B cell (primary cell): ENCODE measurements around the gene SYT6. TPM values are rescaled to one million over a fixed set of nuclear protein-coding genes. Genes with fewer than 3 reads are reported as not detected.

ENCODE experiments used
- ATAC-seq: fragments of 200-7000 bp; cut with Tn5 transposase; one replicate; pipeline ENCODE4 v1.10.0; 2021; ENCODE audit warnings: low read depth, mild to moderate bottlenecking, moderate number of reproducible peaks, moderate library complexity
- CTCF ChIA-PET: fragments of 350-600 bp; sonication (Branson Sonifier 250); formaldehyde crosslinking; loops from one replicate; lab custom pipeline; 2021; ENCODE audit warnings: antibody characterized with exemption, inconsistent platforms; lab: Charles Lee
- POLR2A ChIA-PET: fragments of 350-600 bp; sonication (Branson Sonifier 250); formaldehyde crosslinking; loops from one replicate; lab custom pipeline; 2021; ENCODE audit warnings: antibody characterized with exemption; lab: Charles Lee
- DNase-seq: peaks from one replicate; pipeline ENCODE4 v3.0.0; 2013
- H2AFZ ChIP-seq: 2 replicates; pipeline ENCODE4 v1.6.1; 2012; ENCODE audit warnings: mild to moderate bottlenecking, low read depth, low read length; ENCODE audit not compliant: insufficient read depth, poor library complexity, severe bottlenecking
- H3K27ac ChIP-seq, 2 donors: 1 replicate in 1 of 2; 2 replicates in 1 of 2; pipeline ENCODE4 v1.5.1; 2012 to 2013; ENCODE audit warnings: low read length in 2 of 2, mild to moderate bottlenecking in 2 of 2, moderate library complexity in 1 of 2
- H3K27me3 ChIP-seq, 4 experiments: fragments of 200-600 bp in 1 of 4; sonication (generic) in 1 of 4; replicated peaks in 1 of 4; 1 replicate in 2 of 4; 2 replicates in 2 of 4; pipeline versions ENCODE4 v1.6.1 to v1.7.0; 2013 to 2016; ENCODE audit warnings: low read length in 3 of 4, mild to moderate bottlenecking in 2 of 4, mixed read lengths in 1 of 4, moderate library complexity in 1 of 4; ENCODE audit not compliant: insufficient read depth in 4 of 4, control insufficient read depth in 3 of 4; ENCODE audit errors: control extremely low read depth in 1 of 4
- H3K36me3 ChIP-seq, 2 experiments: replicated peaks in 1 of 2; 1 replicate in 1 of 2; 2 replicates in 1 of 2; pipeline versions ENCODE4 v1.6.1 to v1.7.1; 2013; ENCODE audit warnings: low read length in 1 of 2; ENCODE audit not compliant: insufficient read depth in 2 of 2, control insufficient read depth in 1 of 2; ENCODE audit errors: control extremely low read depth in 1 of 2, extremely low read depth in 1 of 2
- H3K4me1 ChIP-seq, 2 donors: fragments of 200-600 bp in 1 of 2; sonication (generic) in 1 of 2; 1 replicate in 1 of 2; 2 replicates in 1 of 2; pipeline versions ENCODE4 v1.5.1 to v1.6.1; 2013 to 2017; ENCODE audit warnings: low read length in 2 of 2; ENCODE audit not compliant: control insufficient read depth in 2 of 2, insufficient read depth in 2 of 2
- H3K4me2 ChIP-seq: replicated peaks from 2 replicates; pipeline ENCODE3; 2012; ENCODE audit warnings: mild to moderate bottlenecking, low read depth, low read length; ENCODE audit not compliant: poor library complexity, severe bottlenecking
- H3K4me3 ChIP-seq, 5 experiments: fragments of 200-600 bp in 1 of 5; sonication (generic) in 1 of 5; 1 replicate in 3 of 5; 2 replicates in 2 of 5; pipeline versions ENCODE4 v1.5.1 to v1.7.0; 2011 to 2016; ENCODE audit warnings: low read length in 4 of 5, mild to moderate bottlenecking in 4 of 5, low read depth in 2 of 5, control low read depth in 1 of 5, moderate library complexity in 1 of 5; ENCODE audit not compliant: insufficient read depth in 1 of 5; ENCODE audit errors: control extremely low read depth in 1 of 5, extremely low read depth in 1 of 5
- H3K79me2 ChIP-seq: fragments of 200-600 bp; sonication (generic); one replicate; pipeline ENCODE4 v1.6.0; 2016; ENCODE audit warnings: low read length; ENCODE audit not compliant: control insufficient read depth, insufficient read depth
- H3K9ac ChIP-seq: fragments of 200-600 bp; sonication (generic); 2 replicates; pipeline ENCODE4 v1.6.1; 2017; ENCODE audit warnings: mild to moderate bottlenecking, low read length, moderate library complexity
- H3K9me3 ChIP-seq, 3 donors: one replicate each; pipeline versions ENCODE4 v1.6.1 to v1.7.1; 2013; ENCODE audit warnings: low read length in 2 of 3; ENCODE audit not compliant: control insufficient read depth in 2 of 3, insufficient read depth in 1 of 3; ENCODE audit errors: control extremely low read depth in 1 of 3
- H4K20me1 ChIP-seq: 2 replicates; pipeline ENCODE4 v1.6.0; 2012; ENCODE audit warnings: mild to moderate bottlenecking, low read length; ENCODE audit not compliant: insufficient read depth, control insufficient read depth, poor library complexity, severe bottlenecking
- H3K27ac Mint-ChIP-seq: one replicate; pipeline ENCODE4 v1.8.0; 2021; ENCODE audit warnings: mixed read lengths
- H3K27me3 Mint-ChIP-seq: one replicate; pipeline ENCODE4 v1.8.0; 2021; ENCODE audit warnings: mixed read lengths
- H3K4me1 Mint-ChIP-seq: one replicate; pipeline ENCODE4 v1.8.0; 2021; ENCODE audit warnings: mixed read lengths
- H3K4me3 Mint-ChIP-seq: one replicate; pipeline ENCODE4 v1.8.0; 2021; ENCODE audit warnings: mixed read lengths
- H3K9me3 Mint-ChIP-seq: one replicate; pipeline ENCODE4 v1.8.0; 2022; ENCODE audit warnings: mixed read lengths; ENCODE audit not compliant: insufficient read depth
- CTCF ChIP-seq: fragments of 200-600 bp; IDR thresholded peaks from one replicate; pipeline ENCODE4 v1.8.0; 2022; ENCODE audit warnings: antibody characterized with exemption, mild to moderate bottlenecking
- EZH2 ChIP-seq: IDR thresholded peaks from 2 replicates; pipeline ENCODE4 v1.6.1; 2012; ENCODE audit warnings: borderline replicate concordance, low read depth, mild to moderate bottlenecking, moderate library complexity, low read length; ENCODE audit not compliant: insufficient read depth, poor library complexity, severe bottlenecking
- WGBS: methylation state at CpG from one replicate; pipeline ENCODE4 v1.1.5; 2013; ENCODE audit warnings: missing lambda C conversion rate; ENCODE audit not compliant: insufficient coverage; 5-methylcytosine and 5-hydroxymethylcytosine counted together
- intact Hi-C: fragments of 100-400 bp; cut with micrococcal nuclease; formaldehyde crosslinking; loops from one replicate; pipeline ENCODE4 v1.10.0; 2022
- polyA plus RNA-seq: library from polyadenylated mRNA; depleted of rRNA; stranded (reverse); fragments of >200 nt; gene quantifications from 2 replicates; pipeline ENCODE4 v1.2.3, GENCODE V29; 2012
- total RNA-seq, 2 donors: library from RNA; stranded (reverse); fragments of 120-200 nt in 1 of 2; gene quantifications; 1 replicate in 1 of 2; 2 replicates in 1 of 2; pipeline versions ENCODE4 v1.2.3 to v1.2.4, GENCODE V29; 2013 to 2022

SYT6 gene
- total and polyA plus RNA-seq, 2 donors (not counting 1 experiment from before 2014, with no cell fraction given) = not detected

GRCh38 chr1:114097109-114097508 is 56.6 kb downstream of the SYT6 start:
- Histone ChIP-seq H3K9ac (no peak overlapping the region), H3K27ac (no peak overlapping the region), H3K36me3 (no peaks in the 10 kb centered on the region), H3K4me1 (no peaks in the 10 kb centered on the region), H3K9me3 (no peaks in the 10 kb centered on the region), H3K79me2 (no peaks in the 10 kb centered on the region), H2AFZ (no peak overlapping the region), H3K27me3 (peaks cover 0 to 2% (median 0%) of the 10 kb centered on the region in 4 experiments), H3K4me2 (no peak overlapping the region), H3K4me3 (no peak overlapping the region), H4K20me1 (no peaks in the 10 kb centered on the region)
- ChIA-PET POLR2A (no interaction called here), CTCF (no interaction called here)
- H3K4me1 Mint-ChIP-seq = no peaks in the 10 kb centered on the region
- H3K4me3 Mint-ChIP-seq = no peak overlapping the region
- H3K27me3 Mint-ChIP-seq = peaks cover 13% of the 10 kb centered on the region
- no peak for ATAC-seq
- 100% methylated on average over 2 of the region's 3 CpGs for WGBS
- no peak overlapping the region for H3K27ac Mint-ChIP-seq
- TF ChIP-seq EZH2 (no peak), CTCF (no peak)
- H3K9me3 Mint-ChIP-seq = no peaks in the 10 kb centered on the region
- no peak for DNase-seq
- intact Hi-C loops = no loop called here

- H3K79me2 ChIP-seq = no peaks in the 10 kb centered on the region
- H3K4me2 ChIP-seq = no peak overlapping the region
- no peak overlapping the region for H3K27ac Mint-ChIP-seq
- POLR2A ChIA-PET = no interaction called here
- no peak overlapping the region for H3K9ac ChIP-seq
- H2AFZ ChIP-seq = no peak overlapping the region
- no peaks in the 10 kb centered on the region for H3K27me3 ChIP-seq
- no peaks in the 10 kb centered on the region for H3K9me3 ChIP-seq
- H3K36me3 ChIP-seq = no peaks in the 10 kb centered on the region
- H3K4me3 ChIP-seq = no peak overlapping the region
- intact Hi-C loops = no loop called here
- H3K27ac ChIP-seq = no peak overlapping the region
- no peak for ATAC-seq
- H3K27me3 Mint-ChIP-seq = peaks cover 18% of the 10 kb centered on the region
- no peaks in the 10 kb centered on the region for H3K4me1 Mint-ChIP-seq
- CTCF ChIA-PET = interaction anchor here (0.9 kb wide), 1 partner anchor 13 kb away, joined by 3 read pairs; no protein-coding TSS in a partner anchor
- H3K4me1 ChIP-seq = no peaks in the 10 kb centered on the region
- no peaks in the 10 kb centered on the region for H4K20me1 ChIP-seq
- H3K9me3 Mint-ChIP-seq = no peaks in the 10 kb centered on the region
- no peak overlapping the region for H3K4me3 Mint-ChIP-seq
- 87% methylated on average over 8 of the region's 9 CpGs for WGBS
- no peak for TF ChIP-seq CTCF
- no peak for TF ChIP-seq EZH2
- no peak for DNase-seq
Measured at GRCh38 chr1:114094675-114095074, 59.0 kb downstream of the SYT6 start.
